HEK293 (cell line): ENCODE measurements around the gene CADPS2.

Source experiments
- CTCF ChIA-PET: fragments of 350-600 bp; formaldehyde crosslinking; extraction: SDS; loops from one replicate; lab custom pipeline; 2021; ENCODE audit warnings: antibody characterized with exemption; lab: Yijun Ruan, JAX
- POLR2A ChIA-PET: fragments of 300-600 bp; formaldehyde crosslinking; extraction: SDS; loops from one replicate; lab custom pipeline; 2020; ENCODE audit warnings: antibody characterized with exemption, inconsistent platforms; lab: Yijun Ruan, JAX
- H3K27ac ChIP-seq: fragments of 200-500 bp; sonication (Bioruptor generic); 2 replicates; pipeline ENCODE4 v1.5.1; 2014; ENCODE audit warnings: low read depth, low read length, control low read depth, inconsistent platforms; ENCODE audit errors: extremely low read depth
- H3K36me3 ChIP-seq, 2 experiments: fragments of 200-500 bp in 1 of 2; sonication (Bioruptor generic) in 1 of 2; 1 replicate in 1 of 2; 2 replicates in 1 of 2; pipeline ENCODE4 v1.5.1; 2014 to 2017; ENCODE audit warnings: inconsistent platforms in 2 of 2, low read length in 2 of 2; ENCODE audit not compliant: control insufficient read depth in 2 of 2, insufficient read depth in 1 of 2
- H3K4me1 ChIP-seq: fragments of 200-500 bp; sonication (Bioruptor generic); 2 replicates; pipeline ENCODE4 v1.5.1; 2014; ENCODE audit warnings: mild to moderate bottlenecking, low read length, inconsistent platforms; ENCODE audit not compliant: control insufficient read depth, insufficient read depth
- H3K4me3 ChIP-seq: 2 replicates; pipeline ENCODE4 v1.5.1; 2011; ENCODE audit warnings: low read depth, mild to moderate bottlenecking, control low read depth, low read length, moderate library complexity
- H3K9me3 ChIP-seq: fragments of 200-500 bp; sonication (Bioruptor generic); 2 replicates; pipeline ENCODE4 v1.5.1; 2014; ENCODE audit warnings: low read depth, low read length, inconsistent platforms; ENCODE audit not compliant: control insufficient read depth, insufficient read depth
- GLI4 ChIP-seq: fragments of 450-650 bp; formaldehyde crosslinking; IDR thresholded peaks from 2 replicates; pipeline ENCODE4 v1.5.1; 2016; ENCODE audit warnings: missing biosample characterization, missing genetic modification characterization
- KLF1 ChIP-seq: fragments of 450-650 bp; formaldehyde crosslinking; IDR thresholded peaks from 2 replicates; pipeline ENCODE4 v1.5.1; 2016; ENCODE audit warnings: missing biosample characterization, missing genetic modification characterization
- RBAK ChIP-seq: fragments of 450-650 bp; formaldehyde crosslinking; IDR thresholded peaks from 2 replicates; pipeline ENCODE4 v1.5.1; 2016; ENCODE audit warnings: missing biosample characterization, missing genetic modification characterization
- SCRT2 ChIP-seq: fragments of 450-650 bp; formaldehyde crosslinking; IDR thresholded peaks from 2 replicates; pipeline ENCODE4 v1.5.1; 2016; ENCODE audit warnings: missing biosample characterization, missing genetic modification characterization
- ZEB2 ChIP-seq: fragments of 450-650 bp; formaldehyde crosslinking; IDR thresholded peaks from 2 replicates; pipeline ENCODE4 v1.5.1; 2016; ENCODE audit warnings: missing biosample characterization, missing genetic modification characterization
- ZFP69B ChIP-seq: fragments of 450-650 bp; formaldehyde crosslinking; IDR thresholded peaks from 2 replicates; pipeline ENCODE4 v1.5.1; 2016; ENCODE audit warnings: missing biosample characterization, missing genetic modification characterization
- ZNF112 ChIP-seq: fragments of 450-650 bp; formaldehyde crosslinking; IDR thresholded peaks from 2 replicates; pipeline ENCODE4 v1.5.0; 2017; ENCODE audit warnings: missing biosample characterization, missing genetic modification characterization
- ZNF18 ChIP-seq: fragments of 450-650 bp; formaldehyde crosslinking; IDR thresholded peaks from 2 replicates; pipeline ENCODE4 v1.5.1; 2016; ENCODE audit warnings: missing biosample characterization, missing genetic modification characterization
- ZNF24 ChIP-seq: fragments of 450-650 bp; formaldehyde crosslinking; IDR thresholded peaks from 2 replicates; pipeline ENCODE4 v1.5.1; 2016; ENCODE audit warnings: missing biosample characterization, missing genetic modification characterization
- ZNF248 ChIP-seq: fragments of 450-650 bp; formaldehyde crosslinking; IDR thresholded peaks from 2 replicates; pipeline ENCODE4 v1.5.1; 2017; ENCODE audit warnings: missing biosample characterization, missing genetic modification characterization
- ZNF324 ChIP-seq: fragments of 450-650 bp; formaldehyde crosslinking; IDR thresholded peaks from 2 replicates; pipeline ENCODE4 v1.5.1; 2016; ENCODE audit warnings: missing biosample characterization, missing genetic modification characterization
- ZNF394 ChIP-seq: fragments of 450-650 bp; formaldehyde crosslinking; IDR thresholded peaks from 2 replicates; pipeline ENCODE4 v1.5.1; 2016; ENCODE audit warnings: missing biosample characterization, missing genetic modification characterization, mild to moderate bottlenecking, moderate library complexity, borderline replicate concordance
- ZNF549 ChIP-seq: fragments of 450-650 bp; IDR thresholded peaks from 2 replicates; pipeline ENCODE4 v1.5.1; 2018; ENCODE audit warnings: missing biosample characterization, missing genetic modification characterization, mild to moderate bottlenecking, inconsistent platforms, moderate library complexity
- ZNF560 ChIP-seq: fragments of 450-650 bp; formaldehyde crosslinking; IDR thresholded peaks from 2 replicates; pipeline ENCODE4 v1.5.1; 2017; ENCODE audit warnings: missing biosample characterization, missing genetic modification characterization, borderline replicate concordance
- ZNF571 ChIP-seq: fragments of 450-650 bp; formaldehyde crosslinking; IDR thresholded peaks from 2 replicates; pipeline ENCODE4 v1.5.0; 2017; ENCODE audit warnings: missing biosample characterization, missing genetic modification characterization
- ZNF624 ChIP-seq: fragments of 450-650 bp; formaldehyde crosslinking; IDR thresholded peaks from 2 replicates; pipeline ENCODE4 v1.5.1; 2017; ENCODE audit warnings: missing biosample characterization, missing genetic modification characterization
- ZNF701 ChIP-seq: fragments of 450-650 bp; formaldehyde crosslinking; IDR thresholded peaks from 2 replicates; pipeline ENCODE4 v1.5.1; 2016; ENCODE audit warnings: missing biosample characterization, missing genetic modification characterization
- ZSCAN18 ChIP-seq: fragments of 450-650 bp; formaldehyde crosslinking; IDR thresholded peaks from 2 replicates; pipeline ENCODE4 v1.5.1; 2016; ENCODE audit warnings: missing biosample characterization, missing genetic modification characterization
- TF ChIP-seq, protein P1 (sequence below): fragments of 450-650 bp; formaldehyde crosslinking; IDR thresholded peaks from 2 replicates; pipeline ENCODE4 v1.5.1; 2016; ENCODE audit warnings: missing biosample characterization, missing genetic modification characterization, low read depth
- TF ChIP-seq, protein P2 (sequence below): fragments of 450-650 bp; formaldehyde crosslinking; IDR thresholded peaks from 2 replicates; pipeline ENCODE4 v1.5.1; 2016; ENCODE audit warnings: missing biosample characterization, missing genetic modification characterization, borderline replicate concordance
- TF ChIP-seq, protein P3 (sequence below): fragments of 450-650 bp; formaldehyde crosslinking; IDR thresholded peaks from 2 replicates; pipeline ENCODE4 v1.5.1; 2017; ENCODE audit warnings: missing biosample characterization, missing genetic modification characterization

Gene CADPS2

GRCh38 chr7:122507591-122507990 is 378.7 kb downstream of the CADPS2 start (continued):
- no peak for TF ChIP-seq ZSCAN18
- no peak for TF ChIP-seq ZNF18 (tag by site-specific recombination)
- no peak for TF ChIP-seq SCRT2 (tag by site-specific recombination)
- TF ChIP-seq ZNF248 (tag by site-specific recombination): no peak
- no peak for TF ChIP-seq ZNF324 (tag by site-specific recombination)
- TF ChIP-seq ZNF701 (tag by site-specific recombination): no peak

- H3K9me3 ChIP-seq: no peaks in the 10 kb centered on the region
- no peak overlapping the region for H3K27ac ChIP-seq
- H3K36me3 ChIP-seq: no peaks in the 10 kb centered on the region
- H3K4me3 ChIP-seq: no peak overlapping the region
- POLR2A ChIA-PET: no interaction called here
- no peak for TF ChIP-seq ZNF394
- TF ChIP-seq ZEB2: no peak
- TF ChIP-seq, protein P1, sequence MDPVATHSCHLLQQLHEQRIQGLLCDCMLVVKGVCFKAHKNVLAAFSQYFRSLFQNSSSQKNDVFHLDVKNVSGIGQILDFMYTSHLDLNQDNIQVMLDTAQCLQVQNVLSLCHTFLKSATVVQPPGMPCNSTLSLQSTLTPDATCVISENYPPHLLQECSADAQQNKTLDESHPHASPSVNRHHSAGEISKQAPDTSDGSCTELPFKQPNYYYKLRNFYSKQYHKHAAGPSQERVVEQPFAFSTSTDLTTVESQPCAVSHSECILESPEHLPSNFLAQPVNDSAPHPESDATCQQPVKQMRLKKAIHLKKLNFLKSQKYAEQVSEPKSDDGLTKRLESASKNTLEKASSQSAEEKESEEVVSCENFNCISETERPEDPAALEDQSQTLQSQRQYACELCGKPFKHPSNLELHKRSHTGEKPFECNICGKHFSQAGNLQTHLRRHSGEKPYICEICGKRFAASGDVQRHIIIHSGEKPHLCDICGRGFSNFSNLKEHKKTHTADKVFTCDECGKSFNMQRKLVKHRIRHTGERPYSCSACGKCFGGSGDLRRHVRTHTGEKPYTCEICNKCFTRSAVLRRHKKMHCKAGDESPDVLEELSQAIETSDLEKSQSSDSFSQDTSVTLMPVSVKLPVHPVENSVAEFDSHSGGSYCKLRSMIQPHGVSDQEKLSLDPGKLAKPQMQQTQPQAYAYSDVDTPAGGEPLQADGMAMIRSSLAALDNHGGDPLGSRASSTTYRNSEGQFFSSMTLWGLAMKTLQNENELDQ (tag by site-specific recombination): no peak
- TF ChIP-seq ZNF549: no peak
- TF ChIP-seq ZNF571 (tag by site-specific recombination): no peak
- TF ChIP-seq GLI4 (tag by site-specific recombination): no peak
- TF ChIP-seq, protein P2, sequence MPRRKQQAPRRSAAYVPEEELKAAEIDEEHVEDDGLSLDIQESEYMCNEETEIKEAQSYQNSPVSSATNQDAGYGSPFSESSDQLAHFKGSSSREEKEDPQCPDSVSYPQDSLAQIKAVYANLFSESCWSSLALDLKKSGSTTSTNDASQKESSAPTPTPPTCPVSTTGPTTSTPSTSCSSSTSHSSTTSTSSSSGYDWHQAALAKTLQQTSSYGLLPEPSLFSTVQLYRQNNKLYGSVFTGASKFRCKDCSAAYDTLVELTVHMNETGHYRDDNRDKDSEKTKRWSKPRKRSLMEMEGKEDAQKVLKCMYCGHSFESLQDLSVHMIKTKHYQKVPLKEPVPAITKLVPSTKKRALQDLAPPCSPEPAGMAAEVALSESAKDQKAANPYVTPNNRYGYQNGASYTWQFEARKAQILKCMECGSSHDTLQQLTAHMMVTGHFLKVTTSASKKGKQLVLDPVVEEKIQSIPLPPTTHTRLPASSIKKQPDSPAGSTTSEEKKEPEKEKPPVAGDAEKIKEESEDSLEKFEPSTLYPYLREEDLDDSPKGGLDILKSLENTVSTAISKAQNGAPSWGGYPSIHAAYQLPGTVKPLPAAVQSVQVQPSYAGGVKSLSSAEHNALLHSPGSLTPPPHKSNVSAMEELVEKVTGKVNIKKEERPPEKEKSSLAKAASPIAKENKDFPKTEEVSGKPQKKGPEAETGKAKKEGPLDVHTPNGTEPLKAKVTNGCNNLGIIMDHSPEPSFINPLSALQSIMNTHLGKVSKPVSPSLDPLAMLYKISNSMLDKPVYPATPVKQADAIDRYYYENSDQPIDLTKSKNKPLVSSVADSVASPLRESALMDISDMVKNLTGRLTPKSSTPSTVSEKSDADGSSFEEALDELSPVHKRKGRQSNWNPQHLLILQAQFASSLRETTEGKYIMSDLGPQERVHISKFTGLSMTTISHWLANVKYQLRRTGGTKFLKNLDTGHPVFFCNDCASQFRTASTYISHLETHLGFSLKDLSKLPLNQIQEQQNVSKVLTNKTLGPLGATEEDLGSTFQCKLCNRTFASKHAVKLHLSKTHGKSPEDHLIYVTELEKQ (tag by site-specific recombination): no peak
- TF ChIP-seq ZNF24 (tag by site-specific recombination): no peak
- TF ChIP-seq KLF1: no peak
- no peak for TF ChIP-seq ZFP69B
- TF ChIP-seq ZNF560: no peak
- TF ChIP-seq ZNF624 (tag by site-specific recombination): no peak
- TF ChIP-seq ZNF112 (tag by site-specific recombination): no peak
- TF ChIP-seq, protein P3, sequence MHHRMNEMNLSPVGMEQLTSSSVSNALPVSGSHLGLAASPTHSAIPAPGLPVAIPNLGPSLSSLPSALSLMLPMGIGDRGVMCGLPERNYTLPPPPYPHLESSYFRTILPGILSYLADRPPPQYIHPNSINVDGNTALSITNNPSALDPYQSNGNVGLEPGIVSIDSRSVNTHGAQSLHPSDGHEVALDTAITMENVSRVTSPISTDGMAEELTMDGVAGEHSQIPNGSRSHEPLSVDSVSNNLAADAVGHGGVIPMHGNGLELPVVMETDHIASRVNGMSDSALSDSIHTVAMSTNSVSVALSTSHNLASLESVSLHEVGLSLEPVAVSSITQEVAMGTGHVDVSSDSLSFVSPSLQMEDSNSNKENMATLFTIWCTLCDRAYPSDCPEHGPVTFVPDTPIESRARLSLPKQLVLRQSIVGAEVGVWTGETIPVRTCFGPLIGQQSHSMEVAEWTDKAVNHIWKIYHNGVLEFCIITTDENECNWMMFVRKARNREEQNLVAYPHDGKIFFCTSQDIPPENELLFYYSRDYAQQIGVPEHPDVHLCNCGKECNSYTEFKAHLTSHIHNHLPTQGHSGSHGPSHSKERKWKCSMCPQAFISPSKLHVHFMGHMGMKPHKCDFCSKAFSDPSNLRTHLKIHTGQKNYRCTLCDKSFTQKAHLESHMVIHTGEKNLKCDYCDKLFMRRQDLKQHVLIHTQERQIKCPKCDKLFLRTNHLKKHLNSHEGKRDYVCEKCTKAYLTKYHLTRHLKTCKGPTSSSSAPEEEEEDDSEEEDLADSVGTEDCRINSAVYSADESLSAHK: no peak
- no peak for TF ChIP-seq RBAK
- H3K4me1 ChIP-seq: no peaks in the 10 kb centered on the region
- CTCF ChIA-PET: no interaction called here
Observed at GRCh38 chr7:122492007-122492406, 394.3 kb downstream of the CADPS2 start.
